IMR-90 (cell line): ENCODE measurements around the gene DAD1. TPM values are rescaled to one million over a fixed set of nuclear protein-coding genes. Genes with fewer than 3 reads are reported as not detected.

Source experiments
- ATAC-seq: fragments of 200-7000 bp; cut with Tn5 transposase; 2 replicates; pipeline ENCODE4 v1.9.1; 2020; ENCODE audit warnings: low read depth, mild to moderate bottlenecking, moderate library complexity
- BruUV-seq: library from RNA; stranded (reverse); fragments of 400-500 nt; replicated peaks from 2 replicates; lab custom pipeline; 2021; lab: Mats Ljungman, UMichigan
- CTCF ChIA-PET: fragments of 300-600 bp; formaldehyde crosslinking; extraction: SDS; loops from one replicate; lab custom pipeline; 2021; ENCODE audit warnings: antibody characterized with exemption; lab: Yijun Ruan, JAX
- POLR2A ChIA-PET: fragments of 300-600 bp; sonication (Branson Sonifier 250); formaldehyde crosslinking; loops from one replicate; lab custom pipeline; 2022; ENCODE audit warnings: antibody characterized with exemption; ENCODE audit not compliant: unreplicated experiment; lab: Charles Lee
- DNase-seq: peaks from one replicate; pipeline ENCODE4 v3.0.0; 2013
- H2AFZ ChIP-seq: replicated peaks from 2 replicates; pipeline ENCODE3; 2013; ENCODE audit warnings: low read length, mild to moderate bottlenecking; ENCODE audit not compliant: poor library complexity
- H2AK5ac ChIP-seq: 2 replicates; pipeline ENCODE4 v1.6.1; 2013; ENCODE audit warnings: low read depth, low read length, inconsistent platforms
- H2AK9ac ChIP-seq: replicated peaks from 2 replicates; pipeline ENCODE3; 2013; ENCODE audit warnings: mild to moderate bottlenecking, low read depth, low read length, moderate library complexity; ENCODE audit not compliant: poor library complexity
- H2BK120ac ChIP-seq: 2 replicates; pipeline ENCODE4 v1.6.1; 2013; ENCODE audit warnings: low read depth, low read length, inconsistent platforms
- H2BK15ac ChIP-seq: 3 replicates; pipeline ENCODE4 v1.6.1; 2013; ENCODE audit warnings: low read depth, low read length, inconsistent platforms
- H2BK20ac ChIP-seq: 2 replicates; pipeline ENCODE4 v1.6.1; 2013; ENCODE audit warnings: low read depth, mild to moderate bottlenecking, inconsistent platforms, low read length, moderate library complexity
- H2BK5ac ChIP-seq: 2 replicates; pipeline ENCODE4 v1.6.1; 2013; ENCODE audit warnings: mild to moderate bottlenecking, low read depth, low read length, inconsistent platforms; ENCODE audit not compliant: poor library complexity, severe bottlenecking
- H3K14ac ChIP-seq: replicated peaks from 2 replicates; pipeline ENCODE4 v1.6.1; 2013; ENCODE audit warnings: low read depth, low read length, inconsistent platforms
- H3K18ac ChIP-seq: 2 replicates; pipeline ENCODE4 v1.6.1; 2013; ENCODE audit warnings: low read depth, low read length, control low read depth
- H3K23ac ChIP-seq: 2 replicates; pipeline ENCODE4 v1.6.1; 2013; ENCODE audit warnings: low read depth, low read length, inconsistent platforms
- H3K27ac ChIP-seq: 2 replicates; pipeline ENCODE4 v1.5.1; 2013; ENCODE audit warnings: mild to moderate bottlenecking, control low read depth, low read length; ENCODE audit not compliant: insufficient read depth
- H3K27me3 ChIP-seq: 2 replicates; pipeline ENCODE4 v1.6.1; 2013; ENCODE audit warnings: low read length; ENCODE audit not compliant: control insufficient read depth, insufficient read depth
- H3K36me3 ChIP-seq: 2 replicates; pipeline ENCODE4 v1.6.1; 2013; ENCODE audit warnings: low read length, mixed read lengths; ENCODE audit not compliant: control insufficient read depth, insufficient read depth
- H3K4ac ChIP-seq: 2 replicates; pipeline ENCODE4 v1.6.1; 2013; ENCODE audit warnings: low read depth, low read length, inconsistent platforms
- H3K4me1 ChIP-seq: 2 replicates; pipeline ENCODE4 v1.6.1; 2013; ENCODE audit warnings: low read length, mixed read lengths; ENCODE audit not compliant: control insufficient read depth, insufficient read depth
- H3K4me2 ChIP-seq: 2 replicates; pipeline ENCODE4 v1.6.1; 2013; ENCODE audit warnings: low read depth, mild to moderate bottlenecking, control low read depth, low read length, moderate library complexity
- H3K4me3 ChIP-seq: 2 replicates; pipeline ENCODE4 v1.5.1; 2013; ENCODE audit warnings: low read depth, mild to moderate bottlenecking, control low read depth, low read length, moderate library complexity; ENCODE audit not compliant: insufficient read depth
- H3K56ac ChIP-seq: 2 replicates; pipeline ENCODE4 v1.6.1; 2013; ENCODE audit warnings: low read length, inconsistent platforms; ENCODE audit not compliant: insufficient read depth; ENCODE audit errors: extremely low read depth
- H3K79me1 ChIP-seq, 2 experiments: 2 replicates each; pipeline ENCODE4 v1.6.1; 2013; ENCODE audit warnings: low read length in 2 of 2, inconsistent platforms in 1 of 2, low read depth in 1 of 2
- H3K9ac ChIP-seq: 2 replicates; pipeline ENCODE4 v1.6.1; 2013; ENCODE audit warnings: low read depth, low read length, control low read depth
- H3K9me1 ChIP-seq: 2 replicates; pipeline ENCODE4 v1.6.1; 2013; ENCODE audit warnings: low read length, inconsistent platforms; ENCODE audit not compliant: insufficient read depth
- H3K9me3 ChIP-seq: 2 replicates; pipeline ENCODE4 v1.6.1; 2013; ENCODE audit warnings: low read length; ENCODE audit not compliant: control insufficient read depth, insufficient read depth
- H4K20me1 ChIP-seq: 2 replicates; pipeline ENCODE4 v1.6.1; 2013; ENCODE audit warnings: low read length, inconsistent platforms; ENCODE audit not compliant: insufficient read depth
- H4K5ac ChIP-seq: 2 replicates; pipeline ENCODE4 v1.6.1; 2013; ENCODE audit warnings: mild to moderate bottlenecking, low read depth, low read length, control low read depth
- H4K8ac ChIP-seq, 2 experiments: 2 replicates each; pipeline ENCODE4 v1.6.1; 2013; ENCODE audit warnings: low read depth in 2 of 2, low read length in 2 of 2, control low read depth in 1 of 2, inconsistent platforms in 1 of 2
- H4K91ac ChIP-seq: 2 replicates; pipeline ENCODE4 v1.6.1; 2013; ENCODE audit warnings: low read depth, low read length, inconsistent platforms; ENCODE audit not compliant: insufficient read depth
- BHLHE40 ChIP-seq: fragments of 150-350 bp; IDR thresholded peaks from 2 replicates; pipeline ENCODE4 v1.6.1; 2016; ENCODE audit warnings: mild to moderate bottlenecking, low read depth, low read length
- CEBPB ChIP-seq: IDR thresholded peaks from 2 replicates; pipeline ENCODE4 v1.6.1; 2012; ENCODE audit warnings: low read depth, low read length, improper control_type of control experiment
- CHD1 ChIP-seq: IDR thresholded peaks from 2 replicates; pipeline ENCODE4 v1.6.1; 2012; ENCODE audit warnings: low read depth, low read length, improper control_type of control experiment
- CTCF ChIP-seq: conservative IDR thresholded peaks from 2 replicates; pipeline ENCODE4 v1.5.1; 2012; ENCODE audit warnings: mild to moderate bottlenecking, low read depth, low read length, improper control_type of control experiment
- ELK1 ChIP-seq: fragments of 150-350 bp; IDR thresholded peaks from 2 replicates; pipeline ENCODE4 v1.6.1; 2016; ENCODE audit warnings: low read depth, mild to moderate bottlenecking, low read length, moderate library complexity, borderline replicate concordance
- FOS ChIP-seq: fragments of 150-350 bp; IDR thresholded peaks from 2 replicates; pipeline ENCODE4 v1.6.1; 2016; ENCODE audit warnings: low read depth, low read length
- MAFK ChIP-seq: IDR thresholded peaks from 2 replicates; pipeline ENCODE4 v1.6.1; 2012; ENCODE audit warnings: low read depth, low read length, improper control_type of control experiment
- MAZ ChIP-seq: IDR thresholded peaks from 2 replicates; pipeline ENCODE4 v1.6.1; 2012; ENCODE audit warnings: low read depth, mild to moderate bottlenecking, low read length, improper control_type of control experiment, moderate library complexity, borderline replicate concordance
- MXI1 ChIP-seq: IDR thresholded peaks from 2 replicates; pipeline ENCODE4 v1.6.1; 2012; ENCODE audit warnings: low read depth, mild to moderate bottlenecking, low read length, moderate library complexity, borderline replicate concordance
- NFE2L2 ChIP-seq: fragments of 150-350 bp; IDR thresholded peaks from 2 replicates; pipeline ENCODE4 v1.6.1; 2016; ENCODE audit warnings: low read depth, mild to moderate bottlenecking, low read length
- POLR2A ChIP-seq: IDR thresholded peaks from 2 replicates; pipeline ENCODE4 v1.6.1; 2012; ENCODE audit warnings: mild to moderate bottlenecking, low read depth, low read length
- RAD21 ChIP-seq: IDR thresholded peaks from 2 replicates; pipeline ENCODE4 v1.6.1; 2012; ENCODE audit warnings: low read length, improper control_type of control experiment
- RCOR1 ChIP-seq: IDR thresholded peaks from 2 replicates; pipeline ENCODE4 v1.6.1; 2012; ENCODE audit warnings: mild to moderate bottlenecking, low read length, improper control_type of control experiment; ENCODE audit not compliant: insufficient replicate concordance
- RFX5 ChIP-seq: IDR thresholded peaks from 2 replicates; pipeline ENCODE4 v1.8.0; 2012; ENCODE audit warnings: low read depth, mild to moderate bottlenecking, low read length, moderate library complexity
- SMC3 ChIP-seq: fragments of 150-350 bp; IDR thresholded peaks from 2 replicates; pipeline ENCODE4 v1.6.1; 2016; ENCODE audit warnings: low read depth, mild to moderate bottlenecking, antibody characterized with exemption, low read length, moderate library complexity
- USF2 ChIP-seq: fragments of 150-350 bp; IDR thresholded peaks from 2 replicates; pipeline ENCODE4 v1.6.1; 2017; ENCODE audit warnings: mild to moderate bottlenecking, antibody characterized with exemption, low read length, low read depth
- WGBS, 2 experiments: methylation state at CpG; one replicate each; pipeline versions ENCODE4 v1.1.5 to v1.1.7; 2013; ENCODE audit warnings: missing lambda C conversion rate in 2 of 2; ENCODE audit not compliant: insufficient read length in 1 of 2; ENCODE audit errors: extremely low coverage in 2 of 2; 5-methylcytosine and 5-hydroxymethylcytosine counted together
- dilution Hi-C: fragments of 300-500 bp; cut with HindIII; formaldehyde crosslinking; loops from one replicate; pipeline ENCODE4 v1.14.3; 2018; ENCODE audit warnings: low sequenced_read_pairs; ENCODE audit not compliant: unreplicated experiment
- in situ Hi-C: fragments of 300-500 bp; cut with MboI; formaldehyde crosslinking; loops from 3 replicates; pipeline ENCODE4 v1.14.3; 2019; ENCODE audit warnings: low sequenced_read_pairs, inconsistent platforms, mixed read lengths
- intact Hi-C: fragments of 100-400 bp; cut with micrococcal nuclease; formaldehyde crosslinking; loops from 2 replicates; pipeline ENCODE4 v1.10.0; 2022
- polyA plus RNA-seq, 3 experiments: library from polyadenylated mRNA; depleted of rRNA; stranded (reverse); fragments of >200 nt; gene quantifications; 2 replicates each; pipeline ENCODE4 v1.2.3, GENCODE V29; 2012; ENCODE audit warnings: low replicate concordance in 1 of 3
- total RNA-seq: library from RNA; depleted of rRNA; stranded (reverse); fragments of >200 nt; gene quantifications from 2 replicates; pipeline ENCODE4 v1.2.3, GENCODE V29; 2012

DAD1 gene
- total and polyA plus RNA-seq, 2 of the 4 experiments (the other 2 are of a cell fraction): 396 to 496 TPM

- intact Hi-C loops: no loop called here
- H3K4me1 ChIP-seq: peaks cover 4% of the 10 kb centered on the region; the same call in 1 of the 2 replicates
- H2BK20ac ChIP-seq: no peak overlapping the region
- H3K4me3 ChIP-seq: no peak overlapping the region
- in situ Hi-C loops: no loop called here
- no peak overlapping the region for H3K4ac ChIP-seq
- H3K9me3 ChIP-seq: no peaks in the 10 kb centered on the region
- no peak overlapping the region for H4K8ac ChIP-seq
- H3K79me1 ChIP-seq: no peaks in the 10 kb centered on the region
- no peak overlapping the region for H3K9ac ChIP-seq
- no peak overlapping the region for H3K56ac ChIP-seq
- no peak overlapping the region for H2BK120ac ChIP-seq
- H4K20me1 ChIP-seq: no peaks in the 10 kb centered on the region
- no peak overlapping the region for H3K4me2 ChIP-seq
- H3K18ac ChIP-seq: no peak overlapping the region
- no peak overlapping the region for H2AFZ ChIP-seq
- no peaks in the 10 kb centered on the region for H3K36me3 ChIP-seq
- no peak overlapping the region for H3K14ac ChIP-seq
- H2AK5ac ChIP-seq: no peak overlapping the region
- no peak overlapping the region for H3K23ac ChIP-seq
- no peak overlapping the region for H2BK15ac ChIP-seq
- TF ChIP-seq RCOR1 (no peak), NFE2L2 (no peak), CTCF (no peak), MXI1 (no peak), CEBPB (no peak), USF2 (no peak), ELK1 (no peak), RAD21 (no peak), MAZ (no peak), RFX5 (no peak), SMC3 (no peak), CHD1 (no peak), FOS (no peak), BHLHE40 (no peak), POLR2A (no peak), MAFK (no peak)
- 100% methylated on average over 2 of the region's 5 CpGs; no CpG with 5 or more reads in 1 of the 2 experiments for WGBS, 2 experiments
- ATAC-seq: no peak
- H2AK9ac ChIP-seq: no peak overlapping the region
- H3K27me3 ChIP-seq: peaks cover 8% of the 10 kb centered on the region
- ChIA-PET CTCF (no interaction called here), POLR2A (no interaction called here)
- no peak overlapping the region for H3K27ac ChIP-seq
- no peak overlapping the region for H4K5ac ChIP-seq
- BruUV-seq: no TSS peak
- DNase-seq: no peak
- no peaks in the 10 kb centered on the region; the same call in 1 of the 2 replicates for H3K9me1 ChIP-seq
- no peak overlapping the region for H4K91ac ChIP-seq
- dilution Hi-C loops: no loop called here
- no peak overlapping the region for H2BK5ac ChIP-seq
Measured at GRCh38 chr14:22629361-22629760, 40.3 kb upstream of the DAD1 start.
